GM12878 (cell line): ENCODE data around the gene SNAPC4.

Experiments
- CTCF ChIP-seq, 3 experiments: IDR thresholded peaks in 2 of 3; conservative IDR thresholded peaks in 1 of 3; 2 replicates each; pipeline ENCODE4 v1.5.1; 2011; ENCODE audit warnings: low read depth in 3 of 3, low read length in 3 of 3, mild to moderate bottlenecking in 3 of 3, control low read depth in 2 of 3, moderate library complexity in 2 of 3, inconsistent platforms in 1 of 3, mixed read lengths in 1 of 3; ENCODE audit not compliant: control insufficient read depth in 2 of 3, insufficient read depth in 1 of 3; ENCODE audit errors: extremely low read depth in 1 of 3
- CUX1 ChIP-seq: IDR thresholded peaks from 2 replicates; pipeline ENCODE4 v1.6.1; 2012; ENCODE audit warnings: improper control_type of control experiment, low read depth, low read length; ENCODE audit not compliant: insufficient replicate concordance
- E4F1 ChIP-seq: fragments of 450-650 bp; IDR thresholded peaks from 2 replicates; pipeline ENCODE4 v1.6.1; 2018; ENCODE audit warnings: borderline replicate concordance, mild to moderate bottlenecking; ENCODE audit not compliant: partially characterized antibody
- LARP7 ChIP-seq: fragments of 450-650 bp; IDR thresholded peaks from 2 replicates; pipeline ENCODE4 v1.6.1; 2017; ENCODE audit warnings: mild to moderate bottlenecking
- MXI1 ChIP-seq: fragments of 150-350 bp; IDR thresholded peaks from 2 replicates; pipeline ENCODE4 v1.6.1; 2011; ENCODE audit warnings: low read depth, mild to moderate bottlenecking, inconsistent platforms, low read length, improper control_type of control experiment
- NR2C1 ChIP-seq: fragments of 450-650 bp; IDR thresholded peaks from 2 replicates; pipeline ENCODE4 v1.6.1; 2017; ENCODE audit warnings: antibody characterized with exemption, mild to moderate bottlenecking, moderate library complexity
- NRF1 ChIP-seq: conservative IDR thresholded peaks from 2 replicates; pipeline ENCODE4 v1.6.1; 2011; ENCODE audit warnings: mild to moderate bottlenecking, low read depth, low read length, improper control_type of control experiment
- POLR2A ChIP-seq: IDR thresholded peaks from 2 replicates; pipeline ENCODE4 v1.6.1; 2011; ENCODE audit warnings: low read depth, mild to moderate bottlenecking, low read length
- SREBF2 ChIP-seq: IDR thresholded peaks from 2 replicates; pipeline ENCODE4 v1.6.1; 2012; ENCODE audit warnings: mild to moderate bottlenecking, low read length
- YY1 ChIP-seq: IDR thresholded peaks from 2 replicates; pipeline ENCODE4 v1.6.1; 2011; ENCODE audit warnings: low read depth, mild to moderate bottlenecking, low read length
- ZBTB33 ChIP-seq: fragments of 450-650 bp; IDR thresholded peaks from 2 replicates; pipeline ENCODE4 v1.6.1; 2017; ENCODE audit warnings: mild to moderate bottlenecking
- ZNF384 ChIP-seq: IDR thresholded peaks from 2 replicates; pipeline ENCODE4 v1.6.1; 2012; ENCODE audit warnings: low read depth, mild to moderate bottlenecking, low read length, improper control_type of control experiment, borderline replicate concordance

- TF ChIP-seq LARP7 (no peak), CTCF (IDR thresholded peaks at IDR 0.05 in 2 of 3, conservative IDR thresholded peaks at IDR 0.05 in 1 of 3; ENCODE audit: control insufficient read depth in 2 of 3, extremely low read depth in 1 of 3, insufficient read depth in 1 of 3, low read depth in 3 of 3, low read length in 3 of 3) (no peak), POLR2A (no peak), YY1 (no peak), NRF1 (no peak), CUX1 (no peak), SREBF2 (no peak), ZBTB33 (no peak), ZNF384 (no peak), E4F1 (no peak), MXI1 (no peak), NR2C1 (no peak)
Observed at GRCh38 chr9:136416427-136416826, 16.5 kb upstream of the SNAPC4 start.
